CD14-positive monocyte (primary cell): ENCODE results near the gene DOCK8. TPM values are rescaled to one million over a fixed set of nuclear protein-coding genes. Genes with fewer than 3 reads are reported as not detected.
A peak's percentile ranks its signal among the peaks of the same experiment; 100 is the strongest.

ENCODE experiments used
- DNase-seq, 3 donors: peaks; one replicate each; pipeline ENCODE4 v3.0.0-alpha.2; 2011 to 2022
- H2AFZ ChIP-seq: 2 replicates; pipeline ENCODE4 v1.6.0; 2012; ENCODE audit warnings: mild to moderate bottlenecking, low read depth, low read length, inconsistent platforms; ENCODE audit not compliant: insufficient read depth, poor library complexity, severe bottlenecking
- H3K27ac ChIP-seq, 2 donors: 1 replicate in 1 of 2; 2 replicates in 1 of 2; pipeline ENCODE4 v1.5.1; 2012 to 2013; ENCODE audit warnings: low read length in 2 of 2, control low read depth in 1 of 2, inconsistent platforms in 1 of 2, low read depth in 1 of 2, mild to moderate bottlenecking in 1 of 2
- H3K27me3 ChIP-seq, 2 donors: one replicate each; pipeline versions ENCODE4 v1.6.0 to v1.6.1; 2011 to 2013; ENCODE audit warnings: low read length in 2 of 2; ENCODE audit not compliant: control insufficient read depth in 2 of 2, insufficient read depth in 2 of 2
- H3K36me3 ChIP-seq, 2 donors: replicated peaks in 1 of 2; 1 replicate in 1 of 2; 2 replicates in 1 of 2; pipeline versions ENCODE4 v1.5.1 to v1.6.1; 2012 to 2013; ENCODE audit warnings: low read length in 2 of 2, control low read depth in 1 of 2, inconsistent platforms in 1 of 2, mild to moderate bottlenecking in 1 of 2; ENCODE audit not compliant: insufficient read depth in 2 of 2, control insufficient read depth in 1 of 2
- H3K4me1 ChIP-seq, 2 donors: 1 replicate in 1 of 2; 2 replicates in 1 of 2; pipeline versions ENCODE4 v1.5.1 to v1.6.1; 2012 to 2013; ENCODE audit warnings: low read length in 2 of 2, control low read depth in 1 of 2, inconsistent platforms in 1 of 2, mild to moderate bottlenecking in 1 of 2, moderate library complexity in 1 of 2; ENCODE audit not compliant: insufficient read depth in 2 of 2, control insufficient read depth in 1 of 2
- H3K4me2 ChIP-seq: replicated peaks from 2 replicates; pipeline ENCODE3; 2012; ENCODE audit warnings: low read length, moderate library complexity, mild to moderate bottlenecking; ENCODE audit not compliant: poor library complexity, severe bottlenecking; ENCODE audit errors: extremely low read depth
- H3K4me3 ChIP-seq, 3 experiments: fragments of 200-600 bp in 1 of 3; sonication (generic) in 1 of 3; replicated peaks in 1 of 3; 1 replicate in 2 of 3; 2 replicates in 1 of 3; pipeline ENCODE4 v1.5.1; 2011 to 2013; ENCODE audit warnings: low read length in 3 of 3, mild to moderate bottlenecking in 3 of 3, control low read depth in 2 of 3, low read depth in 2 of 3, inconsistent platforms in 1 of 3, moderate library complexity in 1 of 3
- H3K79me2 ChIP-seq: 2 replicates; pipeline ENCODE4 v1.6.0; 2012; ENCODE audit warnings: mild to moderate bottlenecking, control low read depth, inconsistent platforms, low read length, moderate library complexity; ENCODE audit not compliant: insufficient read depth
- H3K9ac ChIP-seq: 2 replicates; pipeline ENCODE4 v1.6.0; 2017; ENCODE audit warnings: low read length, mild to moderate bottlenecking; ENCODE audit not compliant: insufficient read depth, poor library complexity, severe bottlenecking
- H3K9me3 ChIP-seq, 2 donors: replicated peaks in 1 of 2; 1 replicate in 1 of 2; 2 replicates in 1 of 2; pipeline versions ENCODE4 v1.5.1 to v1.6.1; 2012 to 2013; ENCODE audit warnings: low read length in 2 of 2, control low read depth in 1 of 2; ENCODE audit not compliant: control insufficient read depth in 1 of 2, insufficient read depth in 1 of 2
- H4K20me1 ChIP-seq: 2 replicates; pipeline ENCODE4 v1.6.0; 2012; ENCODE audit warnings: mild to moderate bottlenecking, low read length, control low read depth, moderate library complexity; ENCODE audit not compliant: insufficient read depth
- H3K27ac Mint-ChIP-seq, 7 donors: one replicate each; pipeline ENCODE4 v1.8.0; 2020; ENCODE audit warnings: mild to moderate bottlenecking in 7 of 7, mixed read lengths in 7 of 7, moderate library complexity in 6 of 7, inconsistent platforms in 2 of 7
- H3K27me3 Mint-ChIP-seq, 3 donors: one replicate each; pipeline ENCODE4 v1.8.0; 2021 to 2022; ENCODE audit warnings: low read depth in 3 of 3, mild to moderate bottlenecking in 3 of 3, mixed read lengths in 3 of 3, moderate library complexity in 3 of 3, inconsistent platforms in 1 of 3
- H3K36me3 Mint-ChIP-seq, 2 donors: one replicate each; pipeline ENCODE4 v1.8.0; 2020; ENCODE audit warnings: mixed read lengths in 2 of 2, inconsistent platforms in 1 of 2, mild to moderate bottlenecking in 1 of 2
- H3K4me1 Mint-ChIP-seq: one replicate; pipeline ENCODE4 v1.8.0; 2020; ENCODE audit warnings: mild to moderate bottlenecking, mixed read lengths
- H3K4me3 Mint-ChIP-seq, 2 donors: one replicate each; pipeline ENCODE4 v1.8.0; 2020; ENCODE audit warnings: mild to moderate bottlenecking in 2 of 2, mixed read lengths in 2 of 2, moderate library complexity in 1 of 2
- H3K9me3 Mint-ChIP-seq, 7 donors: one replicate each; pipeline ENCODE4 v1.8.0; 2020 to 2022; ENCODE audit warnings: mixed read lengths in 7 of 7, mild to moderate bottlenecking in 6 of 7, moderate library complexity in 6 of 7, inconsistent platforms in 2 of 7
- WGBS: methylation state at CpG from one replicate; pipeline ENCODE4 v1.1.5; 2013; ENCODE audit warnings: missing lambda C conversion rate; ENCODE audit not compliant: insufficient coverage; 5-methylcytosine and 5-hydroxymethylcytosine counted together
- intact Hi-C, 2 donors: fragments of 100-400 bp; cut with micrococcal nuclease; formaldehyde crosslinking; loops; one replicate each; pipeline versions ENCODE4 v1.15.0 to v1.15.1; 2023
- polyA plus RNA-seq, 3 donors: library from polyadenylated mRNA; depleted of rRNA in 1 of 3; unstranded in 2 of 3; stranded (reverse) in 1 of 3; fragments of 300-500 nt in 2 of 3; fragments of >200 nt in 1 of 3; fragmentation: Illumina TruSeq in 2 of 3; gene quantifications; 1 replicate in 2 of 3; 2 replicates in 1 of 3; pipeline ENCODE4 v1.2.3, GENCODE V29; 2012 to 2021
- TF ChIP-seq, protein P1 (sequence below): fragments of 200-600 bp; IDR thresholded peaks from one replicate; pipeline ENCODE4 v1.8.0; 2022; ENCODE audit warnings: antibody characterized with exemption, mild to moderate bottlenecking

DOCK8 gene
- polyA plus RNA-seq, 3 donors: 46.8 to 100 (median 95.4) TPM

DNA sequence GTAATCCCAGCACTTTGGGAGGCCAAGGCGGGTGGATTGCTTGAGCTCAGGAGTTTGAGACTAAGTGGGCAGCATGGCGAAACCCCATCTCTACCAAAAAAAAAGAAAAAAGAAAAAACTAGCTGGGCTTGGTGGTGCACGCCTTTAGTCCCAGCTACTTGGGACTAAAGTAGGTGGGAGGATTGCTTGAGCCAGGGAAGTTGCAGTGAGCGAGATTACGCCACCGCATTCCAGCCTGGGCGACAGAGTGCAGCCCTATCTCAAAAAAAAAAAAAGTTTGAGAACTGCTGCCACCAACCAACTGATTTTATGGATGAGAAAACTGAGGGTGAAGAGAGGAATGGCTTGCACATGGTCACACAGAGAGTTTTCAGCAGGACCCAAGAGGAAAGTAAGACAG lies 175.1 kb downstream of the DOCK8 start:
- Histone ChIP-seq H3K27ac (no peak overlapping the region), H3K36me3 (peaks cover 97 to 99% of the 10 kb centered on the region in 2 donors), H3K4me1 (no peaks in the 10 kb centered on the region), H4K20me1 (peaks cover 93% of the 10 kb centered on the region), H3K4me2 (no peak overlapping the region), H3K79me2 (no peaks in the 10 kb centered on the region), H3K27me3 (no peaks in the 10 kb centered on the region), H3K4me3 (no peak overlapping the region), H2AFZ (no peak overlapping the region), H3K9me3 (no peaks in the 10 kb centered on the region), H3K9ac (no peak overlapping the region)
- DNase-seq: no peak
- H3K36me3 Mint-ChIP-seq: peaks cover 85 to 98% of the 10 kb centered on the region in 2 donors
- peak overlapping the region in 2 of 7 donors; percentile 12 to 65 for H3K27ac Mint-ChIP-seq
- TF ChIP-seq, protein P1, sequence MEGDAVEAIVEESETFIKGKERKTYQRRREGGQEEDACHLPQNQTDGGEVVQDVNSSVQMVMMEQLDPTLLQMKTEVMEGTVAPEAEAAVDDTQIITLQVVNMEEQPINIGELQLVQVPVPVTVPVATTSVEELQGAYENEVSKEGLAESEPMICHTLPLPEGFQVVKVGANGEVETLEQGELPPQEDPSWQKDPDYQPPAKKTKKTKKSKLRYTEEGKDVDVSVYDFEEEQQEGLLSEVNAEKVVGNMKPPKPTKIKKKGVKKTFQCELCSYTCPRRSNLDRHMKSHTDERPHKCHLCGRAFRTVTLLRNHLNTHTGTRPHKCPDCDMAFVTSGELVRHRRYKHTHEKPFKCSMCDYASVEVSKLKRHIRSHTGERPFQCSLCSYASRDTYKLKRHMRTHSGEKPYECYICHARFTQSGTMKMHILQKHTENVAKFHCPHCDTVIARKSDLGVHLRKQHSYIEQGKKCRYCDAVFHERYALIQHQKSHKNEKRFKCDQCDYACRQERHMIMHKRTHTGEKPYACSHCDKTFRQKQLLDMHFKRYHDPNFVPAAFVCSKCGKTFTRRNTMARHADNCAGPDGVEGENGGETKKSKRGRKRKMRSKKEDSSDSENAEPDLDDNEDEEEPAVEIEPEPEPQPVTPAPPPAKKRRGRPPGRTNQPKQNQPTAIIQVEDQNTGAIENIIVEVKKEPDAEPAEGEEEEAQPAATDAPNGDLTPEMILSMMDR: no peak
- H3K4me1 Mint-ChIP-seq: no peaks in the 10 kb centered on the region
- peaks cover 0 to 1% (median 0%) of the 10 kb centered on the region in 3 donors for H3K27me3 Mint-ChIP-seq
- no peaks in the 10 kb centered on the region for H3K9me3 Mint-ChIP-seq
- no peak overlapping the region for H3K4me3 Mint-ChIP-seq
- intact Hi-C loops: loop anchor here (5.0 to 10.0 kb wide), 2 partner anchors 45 to 58 kb away; no protein-coding TSS in a partner anchor
- WGBS: 94% methylated on average over 4 of the region's 7 CpGs

- DNase-seq: no peak
- H3K36me3 Mint-ChIP-seq: peaks cover 84 to 96% of the 10 kb centered on the region in 2 donors
- peaks cover 93% of the 10 kb centered on the region for H4K20me1 ChIP-seq
- peaks cover 0 to 1% (median 0%) of the 10 kb centered on the region in 3 donors for H3K27me3 Mint-ChIP-seq
- H3K4me1 ChIP-seq: no peaks in the 10 kb centered on the region
- peaks cover 97 to 100% of the 10 kb centered on the region in 2 donors for H3K36me3 ChIP-seq
- H3K9ac ChIP-seq: no peak overlapping the region
- H3K27ac ChIP-seq: no peak overlapping the region
- peaks cover 0 to under 1% (median 0%) of the 10 kb centered on the region in 7 donors for H3K9me3 Mint-ChIP-seq
- no peaks in the 10 kb centered on the region for H3K4me1 Mint-ChIP-seq
- H3K9me3 ChIP-seq: no peaks in the 10 kb centered on the region
- no peaks in the 10 kb centered on the region for H3K27me3 ChIP-seq
- 80% methylated on average over 1 of the region's 2 CpGs for WGBS
- TF ChIP-seq, protein P1: no peak
- H3K27ac Mint-ChIP-seq: peak overlapping the region in 2 of 7 donors; percentile 19 to 32
- no peaks in the 10 kb centered on the region for H3K79me2 ChIP-seq
- H3K4me3 Mint-ChIP-seq: no peak overlapping the region
- H3K4me3 ChIP-seq: no peak overlapping the region
- intact Hi-C loops: loop anchor here in 1 of 2 donors (5.0 kb wide), 1 partner anchor 55 kb away; no protein-coding TSS in a partner anchor
- H3K4me2 ChIP-seq: no peak overlapping the region
- H2AFZ ChIP-seq: no peak overlapping the region
These were observed 177.6 kb downstream of the DOCK8 start for GRCh38 chr9:392077-392804.
